Gastroesophageal sphincter (tissue), 3 donors: ENCODE data around the gene CENPA.

Experiments used
- CTCF ChIP-seq, 4 experiments: fragments of 200-600 bp in 2 of 4; fragments of 450-650 bp in 2 of 4; sonication (generic) in 1 of 4; IDR thresholded peaks; one replicate each; pipeline ENCODE4 v1.5.1; 2017 to 2019; ENCODE audit warnings: antibody characterized with exemption in 4 of 4, mild to moderate bottlenecking in 2 of 4, moderate library complexity in 2 of 4
- POLR2A ChIP-seq, 2 donors: fragments of 450-650 bp; IDR thresholded peaks; one replicate each; pipeline ENCODE4 v1.6.1; 2017; ENCODE audit warnings: antibody characterized with exemption in 2 of 2, mild to moderate bottlenecking in 2 of 2, moderate library complexity in 1 of 2

DNA sequence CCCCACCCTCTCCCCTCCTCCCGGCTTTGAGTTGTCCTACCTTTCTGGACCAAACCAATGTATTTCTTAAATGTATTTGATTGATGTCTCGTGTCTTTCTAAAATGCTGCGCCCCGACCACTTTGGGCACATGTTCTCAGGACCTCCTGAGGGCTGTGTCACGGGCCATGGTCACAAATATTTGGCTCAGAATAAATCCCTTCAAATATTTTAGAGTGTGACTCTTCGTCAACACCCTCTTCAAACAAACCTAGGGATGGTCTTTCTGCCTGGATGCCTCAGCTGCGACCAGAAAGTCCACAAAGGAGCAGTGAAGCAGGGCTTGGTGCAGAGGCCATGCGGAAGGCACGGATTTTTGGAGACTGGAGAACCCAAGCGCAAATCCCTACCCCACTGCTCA, 22.8 kb upstream of the CENPA start:
- TF ChIP-seq CTCF (IDR thresholded peaks at IDR 0.05), result no peak
- no peak for TF ChIP-seq POLR2A (IDR thresholded peaks at IDR 0.05)
